GM18507 (cell line): ENCODE data around the gene PKDREJ.

Experiments
- DNase-seq: peaks from one replicate; pipeline ENCODE4 v3.0.0; 2011; ENCODE audit warnings: low read depth; ENCODE audit not compliant: insufficient read length; ENCODE audit errors: extremely low spot score
- FAIRE-seq: peaks from 2 replicates; lab custom pipeline; 2011; peaks lifted over from hg19 to GRCh38; lab: Jason Lieb, UNC

PKDREJ gene

GRCh38 chr22:46240907-46241306, 22.2 kb downstream of the PKDREJ start:
- no peak for DNase-seq
- no peak for FAIRE-seq

- FAIRE-seq (no peak), DNase-seq (no peak)
Measured at GRCh38 chr22:46240506-46240905, 22.6 kb downstream of the PKDREJ start.

- no peak for FAIRE-seq
- no peak for DNase-seq
Measured at GRCh38 chr22:46240073-46240472, 23.1 kb downstream of the PKDREJ start.

- FAIRE-seq (no peak), DNase-seq (no peak)
Measured at GRCh38 chr22:46239261-46240048, 23.7 kb downstream of the PKDREJ start.

- DNase-seq (no peak), FAIRE-seq (no peak)
Measured at GRCh38 chr22:46238541-46238940, 24.6 kb downstream of the PKDREJ start.

GRCh38 chr22:46237453-46238124, 25.6 kb downstream of the PKDREJ start:
- FAIRE-seq (no peak), DNase-seq (no peak)

- DNase-seq (no peak), FAIRE-seq (no peak)
Measured at GRCh38 chr22:46234969-46235368, 28.2 kb downstream of the PKDREJ start.

- FAIRE-seq (no peak), DNase-seq (no peak)
Measured at GRCh38 chr22:46233231-46233630, 29.9 kb downstream of the PKDREJ start.

- no peak for DNase-seq
- FAIRE-seq, result no peak
Measured at GRCh38 chr22:46230262-46230901, 32.8 kb downstream of the PKDREJ start.

GRCh38 chr22:46229701-46230100, 33.4 kb downstream of the PKDREJ start:
- FAIRE-seq, result no peak

GRCh38 chr22:46226577-46226976, 36.6 kb downstream of the PKDREJ start:
- FAIRE-seq (no peak), DNase-seq (no peak)

More at GRCh38 chr22:46229701-46230100, 33.4 kb downstream of the PKDREJ start:
- no peak for DNase-seq

- DNase-seq, result no peak
- FAIRE-seq, result no peak
Measured at GRCh38 chr22:46225631-46226030, 37.5 kb downstream of the PKDREJ start.

- DNase-seq (no peak), FAIRE-seq (no peak)
Measured at GRCh38 chr22:46224898-46225290, 38.2 kb downstream of the PKDREJ start.

GRCh38 chr22:46224044-46224897, 38.9 kb downstream of the PKDREJ start:
- FAIRE-seq (no peak), DNase-seq (no peak)

GRCh38 chr22:46220921-46221320, 42.2 kb downstream of the PKDREJ start:
- DNase-seq, result no peak
- peak; percentile 48 for FAIRE-seq

GRCh38 chr22:46219636-46220035, 43.5 kb downstream of the PKDREJ start:
- peak; percentile 50 for FAIRE-seq
- peak; percentile 3 for DNase-seq

- FAIRE-seq (no peak), DNase-seq (no peak)
Measured at GRCh38 chr22:46214616-46215015, 48.5 kb downstream of the PKDREJ start.

- DNase-seq (no peak), FAIRE-seq (no peak)
Measured at GRCh38 chr22:46214149-46214548, 49.0 kb downstream of the PKDREJ start.

GRCh38 chr22:46213052-46213451, 50.1 kb downstream of the PKDREJ start:
- no peak for FAIRE-seq
- no peak for DNase-seq

GRCh38 chr22:46212195-46212594, 50.9 kb downstream of the PKDREJ start:
- no peak for FAIRE-seq
- DNase-seq, result no peak
